Airway epithelial cell (primary cell): Measurements from ENCODE around the gene CHIA. TPM values are rescaled to one million over a fixed set of nuclear protein-coding genes. Genes with fewer than 3 reads are reported as not detected.

Experiments used
- total RNA-seq: library from RNA; depleted of rRNA; stranded (reverse); fragments of >200 nt; gene quantifications from 2 replicates; pipeline ENCODE4 v1.2.3, GENCODE V29; 2015

CHIA gene
- total RNA-seq = not detected in 2 replicates

GRCh38 chr1:111290630-111291029 is at the start of gene CHIA:
TSS of gene CHIA (plus strand) at chr1:111290851. CDS start at chr1:111310468, 19,617 bp downstream.

Other genes with a start within 250 kb of the CHIA start
- 40.2 and 41.3 TPM in 2 replicates for gene DRAM2, start 150.8 kb upstream of the CHIA start, total RNA-seq
- gene CEPT1, start 150.6 kb upstream of the CHIA start, total RNA-seq = 24.8 and 35.0 TPM in 2 replicates
- 15.0 and 15.1 TPM in 2 replicates for gene DENND2D, start 90.2 kb upstream of the CHIA start, total RNA-seq
- 0.28 TPM in 1 of 2 replicates, not detected in the other for gene CHI3L2, start 63.1 kb upstream of the CHIA start, total RNA-seq
- gene OVGP1, start 136.9 kb downstream of the CHIA start, total RNA-seq = 0.19 and 0.42 TPM in 2 replicates
- gene WDR77, start 158.4 kb downstream of the CHIA start, total RNA-seq = 65.0 and 71.9 TPM in 2 replicates
- 355 and 380 TPM in 2 replicates for gene ATP5PB, start 158.6 kb downstream of the CHIA start, total RNA-seq
- 0.05 TPM in 1 of 2 replicates, not detected in the other for gene C1orf162, start 183.1 kb downstream of the CHIA start, total RNA-seq
- gene ADORA3, start 212.8 kb downstream of the CHIA start, total RNA-seq = not detected in 2 replicates
- gene TMIGD3, start 212.8 kb downstream of the CHIA start, total RNA-seq = not detected in 2 replicates